NCI-H748 (cell line): ENCODE results near the gene SPOCD1.

Source experiments
- DNase-seq: peaks from one replicate; lab custom pipeline; 2025; ENCODE audit not compliant: unreplicated experiment; lab: John Stamatoyannopoulos, UW

Gene SPOCD1

DNA sequence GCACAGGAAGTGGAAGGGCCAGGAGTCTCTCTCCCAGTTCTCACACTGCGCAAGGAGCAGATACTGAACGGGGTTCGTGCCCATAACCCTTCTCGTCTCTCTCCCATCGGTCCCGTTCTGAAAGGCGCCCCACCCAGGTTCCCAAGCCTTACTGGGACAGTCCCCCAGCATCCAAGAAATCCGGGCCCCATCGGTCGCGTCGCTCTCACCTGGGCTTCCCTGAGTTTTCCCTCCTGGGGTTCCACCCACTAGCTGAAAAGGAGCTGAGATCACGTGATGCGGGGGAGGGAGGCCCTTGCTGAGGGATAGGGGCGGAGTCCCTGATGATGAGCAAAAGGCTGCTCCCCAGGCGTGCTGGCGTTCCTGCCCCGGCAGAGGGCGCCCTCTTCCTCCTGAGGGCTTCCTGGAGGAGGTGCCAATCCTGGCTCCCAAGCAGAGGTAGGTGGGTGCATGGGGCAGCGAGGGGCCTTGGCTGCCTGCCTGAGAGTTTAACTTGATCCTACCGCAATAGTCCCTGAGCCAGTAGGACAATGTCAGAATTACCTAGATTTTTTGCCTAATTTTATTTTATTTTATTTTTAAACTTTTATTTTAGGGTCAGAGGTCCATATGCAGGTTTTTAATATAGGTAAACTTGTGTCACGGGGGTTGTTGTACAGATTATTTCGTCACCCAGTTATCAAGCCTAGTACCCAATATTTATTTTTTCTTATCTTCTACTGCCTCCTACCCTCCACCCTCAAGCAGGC is at the start of gene SPOCD1:
Gene SPOCD1 (minus strand): TSS at position 271 of the 749 bp plus-strand sequence. CDS start 689 bp downstream, outside the sequence.
- peak; percentile 56 for DNase-seq

DNA sequence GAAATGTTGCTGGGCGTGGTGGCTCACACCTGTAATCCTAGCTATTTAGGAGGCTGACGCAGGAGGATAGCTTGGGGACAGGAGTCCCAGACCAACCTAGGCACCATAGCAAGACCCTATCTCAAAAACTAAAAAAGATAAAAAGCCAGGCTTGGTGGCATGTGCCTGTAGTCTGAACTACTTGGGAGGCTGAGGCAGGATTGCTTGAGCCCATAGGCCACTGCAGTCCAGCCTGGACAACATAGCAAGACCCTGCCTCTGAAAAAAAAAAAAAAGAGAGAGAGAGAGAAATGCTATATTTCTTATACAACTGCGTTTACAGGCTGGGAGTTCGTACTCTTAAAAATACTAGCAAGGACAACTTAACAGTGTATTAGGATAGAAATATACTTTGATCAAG is 46.2 kb upstream of the SPOCD1 start:
- no peak for DNase-seq

DNA sequence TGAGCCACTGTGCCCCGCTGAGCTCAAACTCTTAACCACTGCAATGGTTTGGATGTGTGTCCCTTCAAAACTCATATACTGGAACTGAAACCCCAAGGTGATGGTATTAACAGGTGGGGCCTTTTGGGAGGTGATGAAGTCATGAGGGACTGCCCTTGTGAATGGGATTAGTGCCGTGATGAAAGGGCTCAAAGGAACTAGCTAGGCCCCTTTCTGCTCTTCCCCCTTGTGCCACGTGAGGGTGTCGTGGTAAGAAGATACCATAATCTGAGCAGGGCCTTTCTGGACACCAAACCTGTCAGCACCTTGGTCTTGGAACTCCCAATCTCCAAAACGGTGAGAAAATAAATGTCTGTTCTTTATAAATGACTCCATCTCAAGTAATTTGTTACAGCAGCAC is 45.5 kb upstream of the SPOCD1 start:
- no peak for DNase-seq

DNA sequence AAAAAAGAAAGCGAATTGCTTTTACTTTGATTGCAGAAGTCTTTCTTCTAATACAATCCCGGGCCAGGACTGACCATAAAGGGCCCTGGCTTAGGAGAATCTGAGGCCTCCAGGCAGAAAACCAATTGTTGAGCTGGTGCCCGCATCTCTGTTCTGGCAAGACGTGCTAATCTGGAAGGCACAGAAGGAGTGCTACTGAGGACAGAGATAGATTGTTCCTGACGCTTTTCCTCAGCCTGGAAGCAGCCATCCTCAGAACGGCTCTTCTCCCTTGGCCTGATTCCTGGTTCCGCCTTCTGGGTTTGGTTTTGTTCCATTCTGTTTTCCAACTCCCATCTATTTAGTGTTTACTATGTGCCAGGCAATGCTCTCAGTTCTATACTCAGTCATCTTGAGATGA is 44.8 kb upstream of the SPOCD1 start:
- no peak for DNase-seq

DNA sequence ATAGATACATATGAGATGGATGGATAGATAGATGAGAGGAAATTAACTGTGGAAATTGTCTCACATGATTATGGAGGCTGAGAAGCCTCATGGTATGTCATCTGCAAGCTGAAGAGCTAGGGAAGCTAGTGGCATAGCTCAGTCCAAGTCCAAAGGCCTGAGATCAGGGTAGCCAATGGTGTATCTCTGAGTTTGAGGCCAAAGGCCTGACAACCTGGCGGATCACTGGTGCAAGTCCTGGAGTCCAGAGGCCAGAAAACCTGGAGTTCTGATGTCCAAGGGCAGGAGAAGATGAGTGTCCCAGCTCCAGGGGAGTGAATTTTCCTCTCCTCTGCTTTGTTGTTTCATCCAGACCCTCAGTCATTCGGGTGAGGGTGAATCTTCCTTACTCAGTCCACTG is 43.9 kb upstream of the SPOCD1 start:
- no peak for DNase-seq

DNA sequence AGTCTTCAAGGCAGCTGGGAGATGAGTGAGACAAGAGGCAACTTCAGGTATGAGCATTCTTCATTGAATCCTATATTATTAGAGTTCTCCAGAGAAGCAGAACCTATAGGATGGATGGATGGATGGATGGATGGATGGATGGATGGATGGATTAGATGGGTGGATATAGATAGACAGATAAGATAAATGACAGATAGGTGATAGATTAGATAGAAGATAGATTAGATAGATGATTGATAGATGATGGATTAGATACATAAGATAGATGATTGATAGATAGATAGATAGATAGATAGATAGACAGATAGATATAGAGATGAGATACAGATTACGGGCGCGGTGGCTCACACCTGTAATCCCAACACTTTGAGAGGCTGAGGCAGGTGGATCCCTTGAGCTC is 43.2 kb upstream of the SPOCD1 start:
- no peak for DNase-seq

DNA sequence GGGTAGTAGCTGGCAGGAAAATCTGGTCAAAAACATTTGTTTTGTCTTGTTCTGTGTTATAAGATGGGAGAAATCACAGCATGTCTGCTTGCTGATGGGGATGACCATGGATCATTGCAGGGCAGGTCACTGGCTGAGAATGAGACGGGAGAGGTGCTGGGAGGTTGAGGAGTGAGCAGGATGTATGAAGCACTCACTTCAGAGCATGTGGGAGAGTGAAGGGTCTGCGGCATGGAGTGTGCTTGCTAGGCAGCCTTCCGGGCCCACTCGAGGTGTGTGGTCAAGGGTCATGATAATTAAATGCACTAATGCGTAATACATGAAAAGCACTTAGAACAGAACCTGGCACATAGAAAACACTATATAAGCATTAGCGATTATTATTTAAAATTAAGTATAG is 42.0 kb upstream of the SPOCD1 start:
- DNase-seq, result no peak

DNA sequence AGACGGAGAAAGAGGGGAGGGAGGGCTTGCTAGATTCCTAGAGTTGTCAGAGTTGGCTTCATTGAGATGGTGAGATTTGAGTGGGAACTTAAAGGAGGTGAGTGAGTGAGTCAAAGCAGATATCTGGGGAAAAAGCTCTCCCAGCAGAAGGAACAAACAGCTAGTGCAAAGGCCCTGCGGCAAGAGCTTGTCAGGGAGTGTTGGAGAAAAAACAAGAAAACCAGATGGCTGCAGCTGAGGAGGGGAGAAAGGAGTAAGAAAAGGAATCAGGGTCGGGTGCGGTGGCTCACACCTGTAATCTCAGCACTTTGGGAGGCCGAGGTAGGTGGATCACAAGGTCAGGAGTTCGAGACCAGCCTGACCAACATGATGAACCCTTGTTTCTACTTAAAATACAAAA is 40.3 kb upstream of the SPOCD1 start:
- DNase-seq, result no peak

DNA sequence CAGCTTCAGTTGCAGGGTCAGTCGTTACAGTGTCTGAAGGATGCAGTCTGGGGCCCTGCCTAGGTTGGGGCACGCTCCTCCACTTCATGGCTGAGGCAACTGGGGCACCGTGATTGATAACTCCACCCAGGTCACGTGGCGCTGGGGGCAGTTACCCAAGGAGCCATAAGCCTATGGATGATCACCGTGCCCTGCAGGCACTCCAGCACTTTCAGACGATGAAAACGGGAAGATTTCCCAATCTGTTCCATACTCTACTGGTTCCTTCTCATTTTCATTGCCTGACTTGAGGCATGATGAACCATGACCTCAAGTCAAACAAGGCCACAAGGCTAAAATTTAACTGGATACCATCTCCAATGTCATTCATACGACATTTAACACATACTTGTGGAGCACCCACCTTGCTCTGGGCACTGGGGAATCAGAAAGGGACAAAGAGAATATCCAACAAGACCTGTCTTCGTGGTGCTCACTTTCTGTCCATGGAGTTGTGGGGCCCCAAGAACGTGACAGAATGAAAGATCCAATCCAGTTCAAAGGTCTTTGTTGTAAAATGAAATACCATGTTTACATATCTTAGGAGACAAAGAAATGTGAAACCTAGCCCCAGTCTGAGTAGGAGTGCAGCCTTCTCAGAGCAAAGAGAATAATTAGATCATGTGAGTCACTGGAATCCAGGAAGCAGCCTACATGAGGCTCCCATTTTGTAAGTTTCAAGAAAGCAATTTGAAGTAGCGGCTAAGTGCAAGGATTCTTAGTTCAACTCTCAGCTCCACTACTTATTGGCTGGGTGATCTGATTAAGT is 39.4 kb upstream of the SPOCD1 start:
- no peak for DNase-seq

DNA sequence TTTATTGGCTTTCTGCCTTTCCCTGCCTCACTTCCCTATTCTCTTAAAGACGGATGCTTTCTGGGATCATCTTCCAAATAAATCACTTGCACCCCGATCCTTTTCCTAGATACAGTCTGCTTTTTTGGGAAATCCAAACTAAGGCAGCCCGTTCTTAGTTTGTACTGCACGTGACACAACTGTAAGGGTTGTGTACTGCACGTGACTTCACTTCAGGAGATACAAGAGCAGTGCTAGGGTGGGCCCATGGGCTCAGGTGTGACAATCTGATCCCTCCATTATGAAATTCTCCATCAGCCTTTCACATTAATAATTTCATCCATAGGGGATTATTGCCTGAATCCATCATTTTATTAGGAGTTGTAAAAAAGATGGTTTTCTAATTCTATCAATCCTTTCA is 33.8 kb upstream of the SPOCD1 start:
- no peak for DNase-seq

DNA sequence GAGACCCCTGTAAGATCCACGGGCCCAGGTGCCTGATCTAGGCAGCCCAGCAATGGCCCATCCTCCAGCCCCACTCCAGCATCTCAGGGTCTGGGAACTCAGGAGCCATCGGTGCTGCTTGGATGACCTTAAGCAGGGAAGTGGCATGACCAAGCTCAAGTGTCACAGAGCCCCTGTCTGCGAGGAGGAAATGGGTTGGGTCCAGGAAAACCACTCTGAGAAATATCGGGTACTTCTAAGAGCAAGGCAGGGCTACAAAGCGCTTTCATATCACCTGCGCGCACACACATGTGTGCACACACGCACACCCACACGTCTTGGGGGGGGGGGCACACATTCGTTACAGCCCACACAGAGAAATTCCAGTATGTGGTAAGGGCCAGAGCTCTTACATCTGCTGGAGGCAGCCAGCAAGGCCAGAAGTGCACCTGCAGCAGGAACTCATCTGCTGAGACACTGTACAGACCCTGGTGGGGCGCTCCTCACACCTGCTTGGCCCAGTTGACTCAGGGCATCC is 32.6 kb upstream of the SPOCD1 start:
- DNase-seq, result no peak

DNA sequence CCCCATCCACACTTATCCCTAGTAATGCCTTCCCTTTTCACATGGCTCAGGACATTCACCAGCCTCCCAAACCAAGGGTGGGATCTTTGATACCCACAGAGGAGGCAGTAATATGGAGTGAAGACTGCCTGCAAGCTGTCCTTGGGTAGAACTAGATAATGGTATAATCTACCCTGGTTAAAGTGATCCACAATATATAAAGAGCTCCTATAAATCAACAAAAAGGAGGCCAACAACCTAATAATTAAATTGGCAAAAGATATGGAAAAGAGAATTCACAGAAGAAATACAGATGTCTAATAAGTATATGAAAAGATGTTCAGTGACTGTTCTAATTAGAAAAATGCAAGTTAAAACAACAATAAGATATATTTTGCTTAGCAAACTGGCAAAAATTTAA is 30.7 kb upstream of the SPOCD1 start:
- DNase-seq, result no peak

DNA sequence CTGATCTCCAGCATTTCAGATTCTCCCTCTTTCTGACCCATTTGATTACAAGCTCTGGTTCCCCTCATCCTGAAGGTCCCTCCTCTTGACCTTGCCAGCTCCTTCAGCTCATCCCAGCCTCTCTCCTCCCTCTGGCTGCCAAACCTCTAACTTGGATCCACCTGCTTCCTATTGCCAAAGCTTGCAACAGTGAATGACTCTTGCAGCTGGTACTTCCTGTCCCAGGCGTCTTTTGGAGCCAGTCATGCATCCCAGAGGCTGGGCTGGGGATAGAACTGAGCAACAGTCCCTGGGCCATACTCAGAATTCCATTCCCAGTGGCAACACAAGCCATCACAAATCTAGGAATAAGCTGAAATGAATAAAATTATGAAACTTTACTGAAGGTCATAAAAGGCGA is 27.7 kb upstream of the SPOCD1 start:
- no peak for DNase-seq

DNA sequence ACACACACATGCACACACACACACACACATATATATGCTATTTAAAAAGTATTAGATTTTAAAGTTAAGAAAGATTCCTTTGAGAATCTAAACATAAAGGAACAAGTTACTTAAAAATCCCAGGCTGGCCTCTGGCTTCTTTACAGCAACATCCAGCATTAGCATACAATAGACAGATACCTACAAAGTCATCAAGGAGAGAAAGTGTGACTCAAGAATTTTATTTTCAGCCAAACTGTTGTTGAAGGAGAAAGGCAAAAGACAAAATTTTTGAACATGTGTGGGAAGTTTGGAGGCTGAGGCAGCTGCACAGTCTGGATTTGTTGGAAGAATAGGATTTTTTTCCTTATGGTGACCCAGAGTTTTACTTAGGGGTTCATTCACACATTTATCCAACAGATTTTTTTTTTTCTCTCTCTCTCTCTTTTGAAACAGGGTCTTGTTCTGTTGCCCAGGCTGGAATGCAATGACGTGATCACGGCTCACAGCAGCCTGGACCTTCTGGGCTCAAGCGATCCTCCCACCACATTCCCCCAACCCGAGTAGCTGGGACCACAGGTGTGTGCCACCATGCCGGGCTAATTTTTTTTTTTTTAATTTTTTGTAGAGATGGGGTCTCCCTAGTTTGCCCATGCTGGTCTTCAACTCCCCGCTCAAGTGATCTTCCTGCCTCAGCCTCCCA is 24.0 kb upstream of the SPOCD1 start:
- DNase-seq, result no peak

DNA sequence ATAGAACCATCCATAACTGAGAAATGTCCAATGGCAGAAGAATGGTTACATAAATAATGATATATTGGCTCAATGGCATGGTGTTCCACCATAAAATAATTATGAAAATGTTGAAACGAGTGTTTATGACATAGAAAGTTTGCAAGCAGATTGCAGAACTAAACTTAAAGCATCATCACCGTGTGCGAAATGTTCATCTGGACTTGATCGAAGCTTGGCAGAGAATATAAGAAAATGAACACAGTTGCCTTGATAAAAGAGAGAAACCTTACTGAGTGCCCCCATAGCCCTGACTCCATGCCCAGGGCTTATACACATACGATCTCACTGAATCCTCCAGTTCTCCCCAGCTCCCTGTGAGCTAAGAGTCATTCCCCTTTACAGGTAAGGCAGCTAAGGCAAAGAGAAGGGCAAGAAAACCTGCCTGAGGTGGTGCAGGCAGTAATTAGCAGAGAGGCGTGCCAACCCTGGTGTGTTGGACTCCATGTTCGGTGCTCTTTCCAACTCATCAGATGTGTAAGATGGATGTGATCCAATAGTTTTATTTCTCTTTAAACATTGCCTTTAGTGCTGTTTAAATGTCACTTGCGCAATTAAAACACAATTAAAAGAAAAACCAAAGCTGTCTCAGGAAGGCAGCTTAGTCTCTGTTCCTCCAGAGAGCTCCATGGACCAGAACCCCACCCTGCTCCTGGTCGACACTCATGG is 21.8 kb upstream of the SPOCD1 start:
- DNase-seq, result no peak

DNA sequence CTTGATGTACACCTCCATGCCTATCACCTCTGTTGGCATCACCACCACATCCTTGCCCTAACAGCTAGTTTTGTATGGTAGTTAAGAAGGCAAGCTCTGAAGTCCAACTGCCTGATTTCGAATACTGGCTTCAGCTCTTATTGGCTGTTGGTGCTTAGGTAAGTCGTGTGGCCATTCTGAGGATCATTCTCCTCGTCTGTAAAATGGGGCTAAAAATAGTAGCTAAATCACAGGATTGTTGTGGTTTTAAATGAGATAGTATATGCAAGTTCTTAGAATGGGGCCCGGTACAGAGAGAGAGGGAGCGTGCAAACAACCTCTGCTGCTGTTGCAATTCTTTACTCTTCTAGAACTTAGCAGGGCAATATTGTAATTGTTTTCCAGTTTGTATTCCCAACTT is 20.8 kb upstream of the SPOCD1 start:
- DNase-seq, result no peak

DNA sequence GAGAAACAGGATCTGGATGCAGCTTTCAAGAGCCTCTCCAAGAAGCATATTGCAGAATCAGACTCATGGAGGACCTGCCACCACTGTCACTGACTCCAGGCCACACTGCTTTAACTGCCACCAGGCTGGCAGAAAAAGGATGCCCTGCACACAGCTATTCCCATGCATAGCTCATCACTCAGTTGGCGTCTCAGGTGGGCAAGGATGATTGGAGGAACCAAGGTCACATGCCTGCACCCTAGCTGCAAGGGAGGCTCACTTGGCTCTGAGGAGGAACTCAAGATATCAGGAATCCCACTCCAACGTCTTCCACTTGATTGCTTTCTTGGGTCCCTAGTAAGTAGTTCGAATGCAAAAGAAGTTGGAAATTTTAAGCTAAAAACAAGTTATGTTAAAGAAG is 19.6 kb upstream of the SPOCD1 start:
- DNase-seq, result no peak

DNA sequence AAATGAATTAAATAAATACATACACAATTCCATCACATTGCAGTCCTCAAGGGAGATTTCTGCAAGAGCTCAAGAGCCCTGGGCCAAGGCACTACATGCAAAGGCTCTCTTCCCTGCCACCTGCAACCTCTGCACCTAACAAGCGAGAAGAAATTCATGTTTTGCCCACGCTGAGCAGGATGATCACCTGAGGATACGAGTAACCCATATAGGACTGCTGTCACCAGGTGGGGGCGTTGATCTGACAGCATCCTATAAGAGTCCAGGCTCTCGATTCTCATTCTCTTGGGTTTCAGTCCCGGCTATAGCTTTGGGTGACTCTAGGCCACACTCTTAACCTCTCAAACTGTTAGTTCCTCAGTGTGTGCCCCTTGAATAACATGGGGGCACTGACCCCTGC is 18.7 kb upstream of the SPOCD1 start:
- DNase-seq, result no peak

DNA sequence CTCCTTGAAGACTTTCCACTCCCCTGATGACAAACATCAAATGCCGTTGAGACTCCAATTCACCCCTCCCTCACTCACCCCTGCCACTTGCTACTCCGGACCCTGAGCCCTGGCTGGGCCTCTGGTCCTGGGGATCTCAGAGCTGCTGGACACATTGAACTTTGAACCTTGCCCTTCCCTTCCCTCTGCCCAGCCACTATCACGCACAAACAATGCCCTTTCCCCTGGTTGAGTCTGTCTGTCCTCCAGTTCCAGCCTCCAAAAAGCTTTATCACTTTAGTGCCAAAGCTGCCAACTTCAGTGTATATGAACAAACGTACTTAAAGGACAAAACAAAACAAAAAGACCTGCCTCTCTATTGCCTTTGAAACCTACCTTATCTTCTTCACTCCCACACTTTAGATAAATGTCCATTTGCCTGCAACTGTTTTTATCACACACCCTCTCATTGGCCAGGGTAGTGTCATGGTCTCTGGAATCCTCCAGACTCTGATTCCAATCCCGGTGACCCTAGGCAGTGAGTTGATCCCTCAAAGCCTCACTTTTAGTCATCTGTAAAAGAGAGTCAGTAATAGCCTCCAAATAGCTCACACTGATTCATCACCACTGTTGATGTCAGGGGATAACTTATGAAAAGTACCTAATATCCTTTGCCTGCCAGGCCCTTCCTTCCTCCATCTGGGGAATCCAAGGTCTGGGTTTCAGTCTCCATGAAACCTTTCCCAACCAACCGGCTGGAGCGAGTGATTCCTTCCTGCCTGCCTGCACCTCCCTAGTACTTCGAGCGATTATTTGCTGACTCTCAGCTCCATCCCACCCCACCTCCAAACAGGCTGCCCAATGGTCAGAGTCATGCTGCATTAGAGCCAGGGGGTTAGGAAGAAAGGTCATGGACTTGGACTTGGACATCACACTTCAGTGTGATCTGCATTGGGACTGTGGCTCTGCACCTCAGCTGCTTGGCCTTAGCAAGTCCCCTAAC is 15.9 kb upstream of the SPOCD1 start:
- no peak for DNase-seq

DNA sequence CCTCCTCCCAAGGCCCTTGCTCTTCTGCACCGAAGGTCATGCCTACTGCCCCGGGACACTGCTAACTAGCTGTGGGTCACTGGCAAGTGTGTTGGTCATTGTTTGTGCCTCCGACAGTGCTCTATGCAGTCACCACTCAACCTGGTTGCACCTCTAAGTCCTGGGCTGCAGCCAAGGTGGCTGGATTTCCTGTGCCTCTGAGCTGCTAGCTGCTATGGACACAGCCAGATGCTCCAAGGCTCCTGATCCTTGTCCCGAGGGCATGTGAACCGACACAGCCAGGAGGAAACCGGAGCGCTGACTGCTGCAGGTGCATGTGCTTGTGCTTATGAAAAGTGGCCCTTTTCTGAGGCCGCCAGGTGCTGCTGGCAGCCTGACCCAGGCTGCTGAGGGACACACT is 14.7 kb upstream of the SPOCD1 start:
- DNase-seq, result no peak
